ENCODE results near the gene PFKFB2.

- TF ChIP-seq ZNF114 (tag by site-specific recombination; IDR thresholded peaks at IDR 0.05) (no peak), ZNF175 (tag by site-specific recombination; IDR thresholded peaks at IDR 0.05) (no peak), PATZ1 (tag by site-specific recombination; IDR thresholded peaks at IDR 0.05) (no peak), TCF7L2 (IDR thresholded peaks at IDR 0.05; ENCODE audit: borderline replicate concordance, low read depth, low read length) (no peak)
Observed at GRCh38 chr1:207077470-207078377, 24.6 kb downstream of the PFKFB2 start.

Data from HEK293 (cell line).